Measurements from ENCODE around the gene EIF2A. TPM values are rescaled to one million over a fixed set of nuclear protein-coding genes. Genes with fewer than 3 reads are reported as not detected.

The EIF2A gene
- total and polyA plus RNA-seq, 9 of the 15 experiments (the other 6 are each of a cell fraction or from before 2014, with no cell fraction given), result 106 to 192 (median 168) TPM

GRCh38 chr3:150631515-150632221 is 85.1 kb downstream of the EIF2A start (continued):
- no peak for TF ChIP-seq TRIM25 (IDR thresholded peaks at IDR 0.05; ENCODE audit: borderline replicate concordance)
- TF ChIP-seq SETDB1 (IDR thresholded peaks at IDR 0.05; ENCODE audit: low read length), result no peak
- TF ChIP-seq ZNF785 (CRISPR knock-in tag; IDR thresholded peaks at IDR 0.05), result no peak
- no peak for TF ChIP-seq ZNF280A (IDR thresholded peaks at IDR 0.05; ENCODE audit: low read depth, partially characterized antibody)
- TF ChIP-seq IFI16 (CRISPR knock-in tag; IDR thresholded peaks at IDR 0.05), result no peak
- 0 out of 2 replicates have a peak, but pooled peaks have one; percentile 11 for TF ChIP-seq NFE2L1 (tag; IDR thresholded peaks at IDR 0.05; ENCODE audit: borderline replicate concordance, low read depth)
- no peak for TF ChIP-seq MCM5 (IDR thresholded peaks at IDR 0.05; ENCODE audit: low read depth)
- no peak for TF ChIP-seq HNRNPH1 (optimal IDR thresholded peaks at IDR 0.05; ENCODE audit: low read depth, low read length)
- no peak for TF ChIP-seq PKNOX1 (IDR thresholded peaks at IDR 0.05)
- TF ChIP-seq POLR2A (conservative IDR thresholded peaks at IDR 0.05), result 0 out of 2 replicates have a peak, but pooled peaks have one; percentile 24
- TF ChIP-seq FOXP1 (CRISPR knock-in tag; IDR thresholded peaks at IDR 0.05), result no peak
- TF ChIP-seq ZZZ3 (IDR thresholded peaks at IDR 0.05), result no peak
- TF ChIP-seq NEUROD1 (IDR thresholded peaks at IDR 0.05; ENCODE audit: borderline replicate concordance, low read depth, low read length, partially characterized antibody), result no peak
- no peak for TF ChIP-seq DMBX1 (CRISPR knock-in tag; IDR thresholded peaks at IDR 0.05; ENCODE audit: borderline replicate concordance)
- TF ChIP-seq E2F3 (CRISPR knock-in tag; IDR thresholded peaks at IDR 0.05), result no peak
- TF ChIP-seq JUN (IDR thresholded peaks at IDR 0.05; ENCODE audit: borderline replicate concordance, low read depth, low read length), result no peak
- TF ChIP-seq JUN (CRISPR knock-in tag; IDR thresholded peaks at IDR 0.05; ENCODE audit: borderline replicate concordance), result no peak
- TF ChIP-seq TAF1 (IDR thresholded peaks at IDR 0.05; ENCODE audit: control insufficient read depth, extremely low read depth, insufficient read depth, low read length, severe bottlenecking), result no peak
- TF ChIP-seq EGR1 (conservative IDR thresholded peaks at IDR 0.05), result no peak
- no peak for TF ChIP-seq WHSC1 (IDR thresholded peaks at IDR 0.05; ENCODE audit: low read length)
- TF ChIP-seq NR4A1 (CRISPR knock-in tag; IDR thresholded peaks at IDR 0.05), result no peak
- TF ChIP-seq NR4A1 (tag; IDR thresholded peaks at IDR 0.05), result no peak
- TF ChIP-seq ZNF436 (CRISPR knock-in tag; IDR thresholded peaks at IDR 0.05), result no peak
- TF ChIP-seq ZNF644 (tag; IDR thresholded peaks at IDR 0.05; ENCODE audit: low read depth), result no peak
- TF ChIP-seq ELF2 (CRISPR knock-in tag; IDR thresholded peaks at IDR 0.05), result no peak
- TF ChIP-seq SP2 (IDR thresholded peaks at IDR 0.05; ENCODE audit: extremely low read depth, low read depth, low read length, poor library complexity, severe bottlenecking), result no peak
- no peak for TF ChIP-seq GTF2A2 (tag; IDR thresholded peaks at IDR 0.05)
- no peak for TF ChIP-seq ZKSCAN3 (CRISPR knock-in tag; IDR thresholded peaks at IDR 0.05)
